OCI-M1 (cell line): ENCODE measurements around the gene ABCC8.

Source experiments
- DNase-seq: peaks from one replicate; lab custom pipeline; 2025; lab: John Stamatoyannopoulos, UW

ABCC8 gene

GRCh38 chr11:17476317-17477083, at the start of gene ABCC8:
TSS of gene ABCC8 (minus strand) at chr11:17476845. CDS start at chr11:17476776, 69 bp downstream.
- DNase-seq: no peak

GRCh38 chr11:17526326-17526725, 49.7 kb upstream of the ABCC8 start:
- no peak for DNase-seq

- no peak for DNase-seq
Observed at GRCh38 chr11:17525570-17525969, 48.9 kb upstream of the ABCC8 start.

- DNase-seq: no peak
Observed at GRCh38 chr11:17524221-17524620, 47.6 kb upstream of the ABCC8 start.

- no peak for DNase-seq
Observed at GRCh38 chr11:17522655-17523054, 46.0 kb upstream of the ABCC8 start.

GRCh38 chr11:17521106-17521900, 44.7 kb upstream of the ABCC8 start:
- no peak for DNase-seq

- DNase-seq: no peak
Observed at GRCh38 chr11:17519061-17519885, 42.6 kb upstream of the ABCC8 start.

- DNase-seq: no peak
Observed at GRCh38 chr11:17518366-17518765, 41.7 kb upstream of the ABCC8 start.

- DNase-seq: no peak
Observed at GRCh38 chr11:17517186-17517585, 40.5 kb upstream of the ABCC8 start.

GRCh38 chr11:17516551-17517150, 40.0 kb upstream of the ABCC8 start:
- no peak for DNase-seq

- no peak for DNase-seq
Observed at GRCh38 chr11:17515443-17516176, 39.0 kb upstream of the ABCC8 start.

- DNase-seq: no peak
Observed at GRCh38 chr11:17514476-17514875, 37.8 kb upstream of the ABCC8 start.

GRCh38 chr11:17513853-17514252, 37.2 kb upstream of the ABCC8 start:
- DNase-seq: no peak

GRCh38 chr11:17512101-17512500, 35.5 kb upstream of the ABCC8 start:
- DNase-seq: no peak

- DNase-seq: no peak
Observed at GRCh38 chr11:17511571-17511970, 34.9 kb upstream of the ABCC8 start.

GRCh38 chr11:17510507-17511206, 34.0 kb upstream of the ABCC8 start:
- no peak for DNase-seq

GRCh38 chr11:17508791-17509190, 32.1 kb upstream of the ABCC8 start:
- DNase-seq: no peak

- DNase-seq: no peak
Observed at GRCh38 chr11:17508306-17508705, 31.7 kb upstream of the ABCC8 start.

- DNase-seq: no peak
Observed at GRCh38 chr11:17507773-17508172, 31.1 kb upstream of the ABCC8 start.

GRCh38 chr11:17506942-17507341, 30.3 kb upstream of the ABCC8 start:
- no peak for DNase-seq

- no peak for DNase-seq
Observed at GRCh38 chr11:17506314-17506713, 29.7 kb upstream of the ABCC8 start.
